K562 (cell line): Measurements from ENCODE around the gene NTF4. TPM values are rescaled to one million over a fixed set of nuclear protein-coding genes. Genes with fewer than 3 reads are reported as not detected.

Experiments used
- ADNP ChIP-seq: fragments of 200-800 bp; sonication (Bioruptor generic); IDR thresholded peaks from 2 replicates; pipeline ENCODE4 v1.6.1; 2016; ENCODE audit warnings: missing genetic modification characterization, missing compliant biosample characterization
- CAMTA2 ChIP-seq: fragments of 250-450 bp; sonication (Bioruptor Pico); conservative IDR thresholded peaks from 2 replicates; pipeline ENCODE4 v1.5.1; 2022
- CBX5 ChIP-seq: IDR thresholded peaks from 2 replicates; pipeline ENCODE4 v1.6.1; 2014; ENCODE audit warnings: low read depth, borderline replicate concordance
- CSDE1 ChIP-seq, 2 experiments: fragments of 450-650 bp; IDR thresholded peaks; 2 replicates each; pipeline ENCODE4 v1.6.1; 2016; ENCODE audit warnings: mild to moderate bottlenecking in 1 of 2
- FOS ChIP-seq: IDR thresholded peaks from 3 replicates; pipeline ENCODE4 v1.6.1; 2011; ENCODE audit not compliant: insufficient read length; ENCODE audit errors: extremely low read depth
- FOSL1 ChIP-seq: fragments of 200-800 bp; sonication (Bioruptor generic); conservative IDR thresholded peaks from 2 replicates; pipeline ENCODE4 v1.6.1; 2016; ENCODE audit warnings: missing genetic modification characterization, missing compliant biosample characterization
- KLF1 ChIP-seq: fragments of 450-650 bp; IDR thresholded peaks from 2 replicates; pipeline ENCODE4 v1.6.1; 2016; ENCODE audit warnings: missing genetic modification characterization, missing compliant biosample characterization
- MECOM ChIP-seq: fragments of 250-450 bp; sonication (Bioruptor Pico); IDR thresholded peaks from 2 replicates; pipeline ENCODE4 v1.8.0; 2022; ENCODE audit warnings: inconsistent platforms
- MED1 ChIP-seq: sonication (generic); formaldehyde crosslinking; IDR thresholded peaks from 2 replicates; pipeline ENCODE4 v1.8.1; 2023; ENCODE audit warnings: missing genetic modification reagents, borderline replicate concordance
- PREB ChIP-seq: sonication (generic); formaldehyde crosslinking; IDR thresholded peaks from 2 replicates; pipeline ENCODE4 v1.8.1; 2023; ENCODE audit warnings: mild to moderate bottlenecking, missing genetic modification reagents
- SIX5 ChIP-seq, 2 experiments: IDR thresholded peaks; 2 replicates each; pipeline ENCODE4 v1.6.1; 2011; ENCODE audit warnings: low read length in 2 of 2, borderline replicate concordance in 1 of 2, low read depth in 1 of 2, mild to moderate bottlenecking in 1 of 2, moderate library complexity in 1 of 2; ENCODE audit not compliant: insufficient read depth in 1 of 2
- SRF ChIP-seq, 2 experiments: fragments of 250-450, 450-650 bp in 1 of 2; sonication (Bioruptor Pico) in 1 of 2; sonication (generic) in 1 of 2; formaldehyde crosslinking; IDR thresholded peaks; 2 replicates each; pipeline versions ENCODE4 v1.5.0 to v1.5.1; 2020 to 2022; ENCODE audit warnings: mild to moderate bottlenecking in 1 of 2, missing genetic modification reagents in 1 of 2
- SUPT5H ChIP-seq: fragments of 450-650 bp; IDR thresholded peaks from 2 replicates; pipeline ENCODE4 v1.6.1; 2016
- TAF15 ChIP-seq: fragments of 200-400 bp; formaldehyde crosslinking; IDR thresholded peaks from 2 replicates; pipeline ENCODE4 v1.6.1; 2017; ENCODE audit warnings: mild to moderate bottlenecking, low read depth, low read length, moderate library complexity
- TBL1XR1 ChIP-seq, 2 experiments: IDR thresholded peaks; 2 replicates each; pipeline ENCODE4 v1.6.1; 2012; ENCODE audit warnings: improper control_type of control experiment in 2 of 2, low read length in 2 of 2, mild to moderate bottlenecking in 1 of 2
- ZBTB1 ChIP-seq: sonication (generic); formaldehyde crosslinking; IDR thresholded peaks from 2 replicates; pipeline ENCODE4 v1.8.1; 2023; ENCODE audit warnings: missing genetic modification reagents, low read depth, mild to moderate bottlenecking, borderline replicate concordance
- ZKSCAN1 ChIP-seq: fragments of 150-350 bp; IDR thresholded peaks from 2 replicates; pipeline ENCODE4 v1.6.1; 2016; ENCODE audit warnings: low read depth, low read length
- ZNF347 ChIP-seq: fragments of 450-650 bp; formaldehyde crosslinking; IDR thresholded peaks from 2 replicates; pipeline ENCODE4 v1.4.0; 2020; ENCODE audit warnings: low read depth, mild to moderate bottlenecking, moderate library complexity
- ZNF764 ChIP-seq: fragments of 250-450 bp; sonication (Bioruptor Pico); IDR thresholded peaks from 2 replicates; pipeline ENCODE4 v1.4.0; 2020; ENCODE audit warnings: low read depth, mild to moderate bottlenecking, moderate library complexity
- polyA plus RNA-seq, 8 experiments: library from polyadenylated mRNA; depleted of rRNA in 4 of 8; stranded (reverse) in 5 of 8; unstranded in 3 of 8; fragments of >200 nt; fragmentation: Nextera tagmentation in 2 of 8; fragmentation: Illumina TruSeq in 1 of 8; extraction: Ambion mirVana in 2 of 8; extraction: Trizol in 1 of 8; gene quantifications; 2 replicates each; pipeline versions ENCODE4 v1.2.1 to v1.2.3, GENCODE V29; 2011 to 2014; ENCODE audit warnings: inconsistent platforms in 1 of 8, missing spikeins in 1 of 8
- total RNA-seq, 7 experiments: library from RNA; depleted of rRNA in 6 of 7; stranded (reverse); fragments of >200 nt in 6 of 7; fragmentation: Illumina TruSeq in 2 of 7; extraction: Trizol in 2 of 7; gene quantifications; 2 replicates each; pipeline versions ENCODE4 v1.2.1 to v1.2.3, GENCODE V29; 2011 to 2021; ENCODE audit warnings: low replicate concordance in 1 of 7
- TF ChIP-seq, protein P1 (sequence below): fragments of 250-450 bp; sonication (Bioruptor Pico); IDR thresholded peaks from 2 replicates; pipeline ENCODE4 v1.4.0; 2020
- TF ChIP-seq, protein P2 (sequence below): fragments of 450-650 bp; IDR thresholded peaks from 2 replicates; pipeline ENCODE4 v1.6.1; 2016; ENCODE audit warnings: mild to moderate bottlenecking

Gene NTF4
- total and polyA plus RNA-seq, 9 of the 15 experiments (the other 6 are each of a cell fraction or from before 2014, with no cell fraction given), result not detected

GRCh38 chr19:49073514-49074378 is 9.1 kb upstream of the NTF4 start (continued):
- TF ChIP-seq, protein P1, sequence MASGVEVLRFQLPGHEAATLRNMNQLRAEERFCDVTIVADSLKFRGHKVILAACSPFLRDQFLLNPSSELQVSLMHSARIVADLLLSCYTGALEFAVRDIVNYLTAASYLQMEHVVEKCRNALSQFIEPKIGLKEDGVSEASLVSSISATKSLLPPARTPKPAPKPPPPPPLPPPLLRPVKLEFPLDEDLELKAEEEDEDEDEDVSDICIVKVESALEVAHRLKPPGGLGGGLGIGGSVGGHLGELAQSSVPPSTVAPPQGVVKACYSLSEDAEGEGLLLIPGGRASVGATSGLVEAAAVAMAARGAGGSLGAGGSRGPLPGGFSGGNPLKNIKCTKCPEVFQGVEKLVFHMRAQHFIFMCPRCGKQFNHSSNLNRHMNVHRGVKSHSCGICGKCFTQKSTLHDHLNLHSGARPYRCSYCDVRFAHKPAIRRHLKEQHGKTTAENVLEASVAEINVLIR (CRISPR knock-in tag), result no peak
- TF ChIP-seq, protein P2, sequence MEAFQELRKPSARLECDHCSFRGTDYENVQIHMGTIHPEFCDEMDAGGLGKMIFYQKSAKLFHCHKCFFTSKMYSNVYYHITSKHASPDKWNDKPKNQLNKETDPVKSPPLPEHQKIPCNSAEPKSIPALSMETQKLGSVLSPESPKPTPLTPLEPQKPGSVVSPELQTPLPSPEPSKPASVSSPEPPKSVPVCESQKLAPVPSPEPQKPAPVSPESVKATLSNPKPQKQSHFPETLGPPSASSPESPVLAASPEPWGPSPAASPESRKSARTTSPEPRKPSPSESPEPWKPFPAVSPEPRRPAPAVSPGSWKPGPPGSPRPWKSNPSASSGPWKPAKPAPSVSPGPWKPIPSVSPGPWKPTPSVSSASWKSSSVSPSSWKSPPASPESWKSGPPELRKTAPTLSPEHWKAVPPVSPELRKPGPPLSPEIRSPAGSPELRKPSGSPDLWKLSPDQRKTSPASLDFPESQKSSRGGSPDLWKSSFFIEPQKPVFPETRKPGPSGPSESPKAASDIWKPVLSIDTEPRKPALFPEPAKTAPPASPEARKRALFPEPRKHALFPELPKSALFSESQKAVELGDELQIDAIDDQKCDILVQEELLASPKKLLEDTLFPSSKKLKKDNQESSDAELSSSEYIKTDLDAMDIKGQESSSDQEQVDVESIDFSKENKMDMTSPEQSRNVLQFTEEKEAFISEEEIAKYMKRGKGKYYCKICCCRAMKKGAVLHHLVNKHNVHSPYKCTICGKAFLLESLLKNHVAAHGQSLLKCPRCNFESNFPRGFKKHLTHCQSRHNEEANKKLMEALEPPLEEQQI, result no peak
- TF ChIP-seq TAF15 (no peak), ZNF347 (CRISPR knock-in tag) (no peak), ZBTB1 (CRISPR knock-in tag) (no peak), SIX5 (IDR thresholded peaks at IDR 0.05; ENCODE audit: borderline replicate concordance in 1 of 2, insufficient read depth in 1 of 2, low read depth in 1 of 2, low read length in 2 of 2) (no peak), SRF (CRISPR knock-in tag; IDR thresholded peaks at IDR 0.05) (no peak), ADNP (tag) (no peak), MED1 (CRISPR knock-in tag) (no peak), FOS (no peak), KLF1 (no peak), CSDE1 (IDR thresholded peaks at IDR 0.05) (no peak), CBX5 (no peak), CAMTA2 (CRISPR knock-in tag) (no peak), PREB (CRISPR knock-in tag) (no peak), SUPT5H (0 out of 2 replicates have a peak, but pooled peaks have one; percentile 27), TBL1XR1 (IDR thresholded peaks at IDR 0.05; ENCODE audit: low read length in 2 of 2) (no peak), FOSL1 (tag) (no peak), ZKSCAN1 (no peak), ZNF764 (no peak), MECOM (CRISPR knock-in tag) (no peak)
